ENCODE measurements around the gene GABRB1.

- no peak for TF ChIP-seq CTCF (IDR thresholded peaks at IDR 0.05)
- no peak for TF ChIP-seq POLR2A (IDR thresholded peaks at IDR 0.05)
Measured at GRCh38 chr4:47074816-47075215, 43.4 kb downstream of the GABRB1 start.

All from adrenal gland (tissue), 5 donors.